HepG2 (cell line): Measurements from ENCODE around the gene GNAI2. TPM values are rescaled to one million over a fixed set of nuclear protein-coding genes. Genes with fewer than 3 reads are reported as not detected.
"Not testable (repeated sequence)": the region's sequence is repeated elsewhere in the genome, so short reads cannot be mapped to it uniquely, and the experiment has no call there.

Experiments used
- ATAC-seq: fragments of 200-7000 bp; cut with Tn5 transposase; 3 replicates; pipeline ENCODE4 v1.9.1; 2020; ENCODE audit warnings: mild to moderate bottlenecking, moderate library complexity
- BruUV-seq: library from RNA; stranded (reverse); fragments of 400-500 nt; replicated peaks from 2 replicates; lab custom pipeline; 2021; lab: Mats Ljungman, UMichigan
- CTCF ChIA-PET: fragments of 300-600 bp; formaldehyde crosslinking; extraction: SDS; loops from one replicate; lab custom pipeline; 2021; ENCODE audit warnings: low total read pairs, inconsistent platforms, low intra/inter-chr PET ratio; lab: Yijun Ruan, JAX
- POLR2A ChIA-PET: fragments of 350-600 bp; sonication (Branson Sonifier 250); formaldehyde crosslinking; loops from one replicate; lab custom pipeline; 2020; ENCODE audit warnings: antibody characterized with exemption, inconsistent platforms; lab: Yijun Ruan, JAX
- DNase-seq: peaks from one replicate; pipeline ENCODE4 v3.0.0-alpha.2; 2015; ENCODE audit warnings: low spot score
- FAIRE-seq: peaks from 3 replicates; lab custom pipeline; 2011; peaks lifted over from hg19 to GRCh38; lab: Jason Lieb, UNC
- H2AFZ ChIP-seq: one replicate; pipeline ENCODE4 v1.6.1; 2011; ENCODE audit warnings: low read length, inconsistent platforms
- H3K27ac ChIP-seq: fragments of 300-600 bp; 3 replicates; pipeline ENCODE4 v1.8.0; 2011; ENCODE audit warnings: mixed run types, mild to moderate bottlenecking, mixed read lengths, low read length, inconsistent platforms; ENCODE audit not compliant: insufficient read depth; ENCODE audit errors: extremely low read length
- H3K27me3 ChIP-seq, 2 experiments: fragments of 200-600 bp in 1 of 2; 2 replicates in 1 of 2; 3 replicates in 1 of 2; pipeline versions ENCODE4 v1.6.0 to v1.8.0; 2011; ENCODE audit warnings: low read length in 2 of 2, mild to moderate bottlenecking in 2 of 2, moderate library complexity in 2 of 2, inconsistent platforms in 1 of 2; ENCODE audit not compliant: insufficient read depth in 2 of 2, control insufficient read depth in 1 of 2
- H3K36me3 ChIP-seq, 2 experiments: fragments of 200-600 bp in 1 of 2; replicated peaks in 1 of 2; 2 replicates in 1 of 2; 3 replicates in 1 of 2; pipeline versions ENCODE4 v1.5.1 to v1.8.0; 2011; ENCODE audit warnings: low read length in 2 of 2, inconsistent platforms in 1 of 2; ENCODE audit not compliant: insufficient read depth in 2 of 2, control insufficient read depth in 1 of 2
- H3K4me1 ChIP-seq: 2 replicates; pipeline ENCODE4 v1.5.1; 2012; ENCODE audit warnings: low read length, inconsistent platforms; ENCODE audit not compliant: insufficient read depth
- H3K4me2 ChIP-seq: 2 replicates; pipeline ENCODE4 v1.6.0; 2011; ENCODE audit warnings: low read depth, low read length, inconsistent platforms
- H3K4me3 ChIP-seq, 3 experiments: fragments of 200-600 bp in 1 of 3; sonication (generic), shearing (Covaris generic) in 1 of 3; replicated peaks in 1 of 3; 2 replicates each; pipeline ENCODE4 v1.5.1; 2011 to 2016; ENCODE audit warnings: low read length in 3 of 3, inconsistent platforms in 2 of 3, low read depth in 2 of 3, mild to moderate bottlenecking in 2 of 3, control low read depth in 1 of 3, mixed read lengths in 1 of 3; ENCODE audit not compliant: insufficient read depth in 1 of 3
- H3K79me2 ChIP-seq: one replicate; pipeline ENCODE4 v1.6.1; 2011; ENCODE audit warnings: low read length, inconsistent platforms; ENCODE audit not compliant: insufficient read depth
- H3K9ac ChIP-seq: 2 replicates; pipeline ENCODE4 v1.6.0; 2011; ENCODE audit warnings: mild to moderate bottlenecking, low read depth, low read length, inconsistent platforms; ENCODE audit not compliant: insufficient read depth
- H3K9me3 ChIP-seq: 2 replicates; pipeline ENCODE4 v1.5.1; 2012; ENCODE audit warnings: mild to moderate bottlenecking, low read length
- H4K20me1 ChIP-seq: 2 replicates; pipeline ENCODE4 v1.6.0; 2011; ENCODE audit warnings: inconsistent platforms, mild to moderate bottlenecking, low read length, moderate library complexity; ENCODE audit not compliant: insufficient read depth
- PITX1 ChIP-seq: sonication (generic); formaldehyde crosslinking; IDR thresholded peaks from 2 replicates; pipeline ENCODE4 v1.5.1; 2020; ENCODE audit warnings: mild to moderate bottlenecking, missing genetic modification reagents
- RXRB ChIP-seq: IDR thresholded peaks from 2 replicates; pipeline ENCODE4 v1.6.1; 2016; ENCODE audit warnings: borderline replicate concordance, missing genetic modification reagents, missing compliant biosample characterization
- TBL1XR1 ChIP-seq: fragments of 150-350 bp; IDR thresholded peaks from 2 replicates; pipeline ENCODE4 v1.6.1; 2014; ENCODE audit warnings: borderline replicate concordance, low read length; ENCODE audit not compliant: partially characterized antibody
- ZNF101 ChIP-seq: sonication (generic); formaldehyde crosslinking; IDR thresholded peaks from 2 replicates; pipeline ENCODE4 v1.4.0; 2020; ENCODE audit warnings: mild to moderate bottlenecking, low read depth, missing genetic modification reagents, borderline replicate concordance
- ZNF564 ChIP-seq: sonication (generic); formaldehyde crosslinking; IDR thresholded peaks from 2 replicates; pipeline ENCODE4 v1.8.1; 2023; ENCODE audit warnings: mild to moderate bottlenecking, missing genetic modification reagents
- ZNF775 ChIP-seq: sonication (generic); formaldehyde crosslinking; IDR thresholded peaks from 2 replicates; pipeline ENCODE4 v1.4.0; 2020; ENCODE audit warnings: missing genetic modification reagents, mild to moderate bottlenecking, moderate library complexity, borderline replicate concordance
- ZSCAN12 ChIP-seq: sonication (generic); formaldehyde crosslinking; IDR thresholded peaks from 2 replicates; pipeline ENCODE4 v1.9.0; 2021; ENCODE audit warnings: mild to moderate bottlenecking, missing genetic modification reagents
- WGBS: methylation state at CpG from one replicate; pipeline ENCODE4 v1.1.6; 2017; ENCODE audit warnings: low lambda C conversion rate; 5-methylcytosine and 5-hydroxymethylcytosine counted together
- in situ Hi-C: cut with HindIII; loops from 2 replicates; pipeline ENCODE4 v1.10.0; 2017; ENCODE audit warnings: low pct_unique_long_range_greater_than_20kb; ENCODE audit not compliant: extremely low pct_ligation_motif_present
- intact Hi-C: fragments of 100-400 bp; cut with micrococcal nuclease; formaldehyde crosslinking; loops from one replicate; pipeline ENCODE4 v1.10.0; 2022; ENCODE audit not compliant: unreplicated experiment
- polyA plus RNA-seq, 8 experiments: library from polyadenylated mRNA; depleted of rRNA in 3 of 8; stranded (reverse) in 7 of 8; unstranded in 1 of 8; fragments of >200 nt; fragmentation: Illumina TruSeq in 4 of 8; extraction: Trizol in 4 of 8; gene quantifications; 2 replicates each; pipeline versions ENCODE4 v1.2.1 to v1.2.3, GENCODE V29; 2011 to 2016; ENCODE audit warnings: low read depth in 4 of 8, missing spikeins in 1 of 8, mixed read lengths in 1 of 8; ENCODE audit not compliant: insufficient read depth in 1 of 8
- total RNA-seq, 5 experiments: library from RNA; depleted of rRNA; stranded (reverse); fragments of >200 nt; fragmentation: Illumina TruSeq; extraction: Trizol; gene quantifications; 2 replicates each; pipeline ENCODE4 v1.2.3, GENCODE V29; 2016; ENCODE audit warnings: low read depth in 1 of 5
- TF ChIP-seq, protein P1 (sequence below): sonication (generic); formaldehyde crosslinking; IDR thresholded peaks from 2 replicates; pipeline ENCODE4 v1.4.0; 2020; ENCODE audit warnings: missing genetic modification reagents, borderline replicate concordance

GNAI2 gene
- total and polyA plus RNA-seq, 2 of the 13 experiments (the other 11 are each of a cell fraction or from before 2014, with no cell fraction given): 51.1 to 66.2 TPM

DNA sequence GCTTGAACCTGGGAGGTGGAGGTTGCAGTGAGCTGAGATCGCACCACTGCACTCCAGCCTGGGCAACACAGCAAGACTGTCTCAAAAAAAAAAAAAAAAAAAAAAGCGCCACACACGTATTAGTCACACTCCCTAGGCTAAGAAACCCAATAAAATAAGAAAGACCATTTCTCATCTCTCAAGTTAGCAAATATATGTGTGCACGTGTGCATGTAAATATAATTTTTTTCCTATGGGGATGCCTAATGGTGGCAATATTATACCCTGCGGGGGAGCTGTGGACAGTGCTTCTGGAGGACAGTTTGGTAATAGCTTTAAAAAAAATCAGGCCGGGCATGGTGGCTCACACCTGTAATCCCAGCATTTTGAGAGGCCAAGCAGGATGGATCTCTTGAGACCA, 48.1 kb downstream of the GNAI2 start:
- Histone ChIP-seq H3K36me3 (peaks cover 11 to 23% of the 10 kb centered on the region in 2 experiments), H3K4me1 (peaks cover 18% of the 10 kb centered on the region; the same call in 1 of the 2 replicates)
- intact Hi-C loops, H4K20me1 ChIP-seq, H3K9ac ChIP-seq, H3K9me3 ChIP-seq, H3K27ac ChIP-seq, H3K4me2 ChIP-seq, DNase-seq, H3K27me3 ChIP-seq, in situ Hi-C loops, H3K4me3 ChIP-seq, H3K79me2 ChIP-seq, FAIRE-seq, CTCF ChIA-PET, H2AFZ ChIP-seq, BruUV-seq: not testable (repeated sequence)
- 0 out of 3 replicates have a peak, but pooled peaks have one; percentile 4 for ATAC-seq
- POLR2A ChIA-PET: interaction anchor here (1.1 to 2.6 kb wide), 5 partner anchors 14 to 19 kb away, joined by 4 to 15 read pairs (median 11); partner anchors contain the start of genes HYAL1, HYAL3, NAA80 and SEMA3B
- WGBS: 80% methylated on average over 6 of the region's 6 CpGs

DNA sequence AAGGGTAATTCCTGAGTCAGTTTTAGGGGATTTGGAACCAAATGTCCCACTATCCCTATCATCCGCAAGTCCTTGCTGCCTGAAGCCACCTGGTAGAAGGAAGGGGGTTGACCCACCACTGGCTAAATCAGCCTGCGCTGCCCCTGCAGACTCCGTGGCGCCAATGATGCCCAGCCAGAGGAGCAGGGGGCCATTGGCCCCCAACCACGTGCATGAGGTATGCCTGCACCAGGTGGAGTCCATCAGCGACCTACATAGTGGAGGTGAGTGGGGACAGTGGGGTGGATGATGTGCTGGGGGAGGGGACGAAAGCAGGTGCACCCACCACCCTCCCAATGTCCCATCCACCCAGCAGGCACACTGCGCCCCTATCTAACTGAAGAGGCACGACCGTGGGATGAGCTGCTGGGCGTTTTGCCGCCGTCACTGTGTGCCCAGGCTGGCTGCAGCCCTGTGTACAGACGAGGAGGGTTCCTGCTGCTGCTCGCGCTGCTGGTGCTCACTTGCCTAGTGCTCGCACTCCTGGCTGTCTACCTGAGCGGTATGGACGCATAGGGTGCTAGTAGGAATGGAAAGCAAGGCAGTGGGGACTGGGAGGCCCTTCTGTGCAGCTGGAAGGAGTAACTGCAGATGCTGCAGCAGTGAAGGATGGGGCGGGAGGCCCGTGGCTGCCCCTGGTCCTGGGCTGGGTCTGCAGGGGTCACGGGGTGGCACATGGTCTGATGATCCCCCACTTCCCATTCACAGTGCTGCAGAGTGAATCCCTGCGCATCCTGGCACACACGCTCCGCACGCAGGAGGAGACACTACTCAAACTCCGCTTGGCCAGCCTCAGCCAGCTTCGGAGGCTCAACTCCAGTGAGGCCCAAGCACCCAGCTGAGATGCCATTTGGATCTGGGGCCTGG, 50.6 kb downstream of the GNAI2 start:
- in situ Hi-C loops: no loop called here
- CTCF ChIA-PET: no interaction called here
- BruUV-seq: no TSS peak
- Histone ChIP-seq H3K27me3 (no peaks in the 10 kb centered on the region), H3K79me2 (peaks cover 12% of the 10 kb centered on the region), H2AFZ (no peak overlapping the region), H3K4me3 (no peak overlapping the region), H3K4me1 (peaks cover 25% of the 10 kb centered on the region), H3K36me3 (peaks cover 22 to 40% of the 10 kb centered on the region in 2 experiments), H3K27ac (no peak overlapping the region), H3K4me2 (no peak overlapping the region), H3K9ac (no peak overlapping the region), H4K20me1 (no peaks in the 10 kb centered on the region), H3K9me3 (no peaks in the 10 kb centered on the region)
- ATAC-seq (no peak; the same call in 1 of the 3 replicates), DNase-seq (no peak), FAIRE-seq (no peak)
- 96% methylated on average over 17 of the region's 28 CpGs for WGBS
- intact Hi-C loops: no loop called here
- POLR2A ChIA-PET: interaction anchor here (1.0 to 1.1 kb wide), 2 partner anchors 10 to 42 kb away, joined by 3 to 4 read pairs; no protein-coding TSS in a partner anchor
- no peak for TF ChIP-seq ZSCAN12 (CRISPR knock-in tag)
- no peak for TF ChIP-seq ZNF101 (CRISPR knock-in tag)
- TF ChIP-seq ZNF564 (CRISPR knock-in tag): no peak
- no peak for TF ChIP-seq ZNF775 (CRISPR knock-in tag)
- TF ChIP-seq PITX1 (CRISPR knock-in tag): no peak
- no peak for TF ChIP-seq RXRB
- no peak for TF ChIP-seq TBL1XR1
- TF ChIP-seq, protein P1, sequence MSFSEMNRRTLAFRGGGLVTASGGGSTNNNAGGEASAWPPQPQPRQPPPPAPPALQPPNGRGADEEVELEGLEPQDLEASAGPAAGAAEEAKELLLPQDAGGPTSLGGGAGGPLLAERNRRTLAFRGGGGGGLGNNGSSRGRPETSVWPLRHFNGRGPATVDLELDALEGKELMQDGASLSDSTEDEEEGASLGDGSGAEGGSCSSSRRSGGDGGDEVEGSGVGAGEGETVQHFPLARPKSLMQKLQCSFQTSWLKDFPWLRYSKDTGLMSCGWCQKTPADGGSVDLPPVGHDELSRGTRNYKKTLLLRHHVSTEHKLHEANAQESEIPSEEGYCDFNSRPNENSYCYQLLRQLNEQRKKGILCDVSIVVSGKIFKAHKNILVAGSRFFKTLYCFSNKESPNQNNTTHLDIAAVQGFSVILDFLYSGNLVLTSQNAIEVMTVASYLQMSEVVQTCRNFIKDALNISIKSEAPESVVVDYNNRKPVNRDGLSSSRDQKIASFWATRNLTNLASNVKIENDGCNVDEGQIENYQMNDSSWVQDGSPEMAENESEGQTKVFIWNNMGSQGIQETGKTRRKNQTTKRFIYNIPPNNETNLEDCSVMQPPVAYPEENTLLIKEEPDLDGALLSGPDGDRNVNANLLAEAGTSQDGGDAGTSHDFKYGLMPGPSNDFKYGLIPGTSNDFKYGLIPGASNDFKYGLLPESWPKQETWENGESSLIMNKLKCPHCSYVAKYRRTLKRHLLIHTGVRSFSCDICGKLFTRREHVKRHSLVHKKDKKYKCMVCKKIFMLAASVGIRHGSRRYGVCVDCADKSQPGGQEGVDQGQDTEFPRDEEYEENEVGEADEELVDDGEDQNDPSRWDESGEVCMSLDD (CRISPR knock-in tag): no peak
